Osteocyte (in vitro differentiated cells): ENCODE data around the gene TRPM6. TPM values are rescaled to one million over a fixed set of nuclear protein-coding genes. Genes with fewer than 3 reads are reported as not detected.

Experiments
- DNase-seq: peaks from one replicate; pipeline ENCODE4 v3.0.0; 2021; ENCODE audit warnings: mixed read lengths; ENCODE audit not compliant: unreplicated experiment; ENCODE audit errors: extremely low spot score
- H3K27ac Mint-ChIP-seq: one replicate; pipeline ENCODE4 v1.8.0; 2021; ENCODE audit warnings: mild to moderate bottlenecking, mixed read lengths; ENCODE audit not compliant: unreplicated experiment
- H3K27me3 Mint-ChIP-seq: one replicate; pipeline ENCODE4 v1.8.0; 2021; ENCODE audit warnings: mixed read lengths; ENCODE audit not compliant: unreplicated experiment
- H3K36me3 Mint-ChIP-seq: one replicate; pipeline ENCODE4 v1.8.0; 2021; ENCODE audit warnings: mixed read lengths; ENCODE audit not compliant: unreplicated experiment
- H3K4me1 Mint-ChIP-seq: one replicate; pipeline ENCODE4 v1.8.0; 2021; ENCODE audit warnings: mixed read lengths; ENCODE audit not compliant: unreplicated experiment
- H3K4me3 Mint-ChIP-seq: one replicate; pipeline ENCODE4 v1.8.0; 2021; ENCODE audit warnings: mild to moderate bottlenecking, moderate library complexity, mixed read lengths; ENCODE audit not compliant: unreplicated experiment
- H3K9me3 Mint-ChIP-seq: one replicate; pipeline ENCODE4 v1.8.0; 2021; ENCODE audit warnings: mixed read lengths; ENCODE audit not compliant: unreplicated experiment
- total RNA-seq: library from RNA; stranded (reverse); gene quantifications from 2 replicates; pipeline ENCODE4 v1.2.1, GENCODE V29; 2021
- TF ChIP-seq, protein P1 (sequence below): fragments of 200-600 bp; sonication (generic); IDR thresholded peaks from 2 replicates; pipeline ENCODE4 v1.5.0; 2021; ENCODE audit warnings: antibody characterized with exemption, mild to moderate bottlenecking, moderate library complexity

The TRPM6 gene
- total RNA-seq, 1 donor from 2014 or later = not detected

DNA sequence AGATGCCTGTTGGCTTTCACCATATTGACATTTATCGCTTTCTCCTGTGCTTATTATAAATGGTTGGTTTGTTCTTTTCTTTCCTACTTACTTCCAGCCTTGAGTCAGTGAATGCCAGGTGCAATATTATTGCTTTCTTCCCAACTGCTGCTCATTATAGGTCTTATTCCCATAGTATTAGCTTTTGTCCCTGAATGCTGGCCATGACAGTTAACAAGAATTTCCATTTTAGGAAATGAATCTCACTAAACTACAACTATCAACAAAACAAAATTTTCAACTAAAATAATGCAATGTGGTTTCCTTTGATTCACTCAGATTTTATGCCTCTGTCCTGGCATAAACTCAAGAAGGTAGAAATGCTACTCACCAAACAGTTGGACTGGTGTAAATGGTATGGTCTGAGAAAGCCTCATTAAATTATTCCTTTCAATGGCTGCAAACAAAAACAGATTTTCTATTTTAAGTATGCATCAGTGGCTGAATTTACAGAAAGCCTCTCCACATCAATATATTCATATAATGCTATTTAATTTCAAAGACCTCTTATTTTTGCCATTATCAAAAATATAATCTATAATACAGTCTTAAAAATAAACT lies 145.4 kb downstream of the TRPM6 start:
- Mint-ChIP-seq H3K9me3 (no peaks in the 10 kb centered on the region), H3K27me3 (peaks cover 62% of the 10 kb centered on the region), H3K4me3 (no peak overlapping the region), H3K4me1 (peaks cover 3% of the 10 kb centered on the region), H3K36me3 (no peaks in the 10 kb centered on the region), H3K27ac (no peak overlapping the region)
- TF ChIP-seq, protein P1, sequence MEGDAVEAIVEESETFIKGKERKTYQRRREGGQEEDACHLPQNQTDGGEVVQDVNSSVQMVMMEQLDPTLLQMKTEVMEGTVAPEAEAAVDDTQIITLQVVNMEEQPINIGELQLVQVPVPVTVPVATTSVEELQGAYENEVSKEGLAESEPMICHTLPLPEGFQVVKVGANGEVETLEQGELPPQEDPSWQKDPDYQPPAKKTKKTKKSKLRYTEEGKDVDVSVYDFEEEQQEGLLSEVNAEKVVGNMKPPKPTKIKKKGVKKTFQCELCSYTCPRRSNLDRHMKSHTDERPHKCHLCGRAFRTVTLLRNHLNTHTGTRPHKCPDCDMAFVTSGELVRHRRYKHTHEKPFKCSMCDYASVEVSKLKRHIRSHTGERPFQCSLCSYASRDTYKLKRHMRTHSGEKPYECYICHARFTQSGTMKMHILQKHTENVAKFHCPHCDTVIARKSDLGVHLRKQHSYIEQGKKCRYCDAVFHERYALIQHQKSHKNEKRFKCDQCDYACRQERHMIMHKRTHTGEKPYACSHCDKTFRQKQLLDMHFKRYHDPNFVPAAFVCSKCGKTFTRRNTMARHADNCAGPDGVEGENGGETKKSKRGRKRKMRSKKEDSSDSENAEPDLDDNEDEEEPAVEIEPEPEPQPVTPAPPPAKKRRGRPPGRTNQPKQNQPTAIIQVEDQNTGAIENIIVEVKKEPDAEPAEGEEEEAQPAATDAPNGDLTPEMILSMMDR = no peak
- DNase-seq = no peak

DNA sequence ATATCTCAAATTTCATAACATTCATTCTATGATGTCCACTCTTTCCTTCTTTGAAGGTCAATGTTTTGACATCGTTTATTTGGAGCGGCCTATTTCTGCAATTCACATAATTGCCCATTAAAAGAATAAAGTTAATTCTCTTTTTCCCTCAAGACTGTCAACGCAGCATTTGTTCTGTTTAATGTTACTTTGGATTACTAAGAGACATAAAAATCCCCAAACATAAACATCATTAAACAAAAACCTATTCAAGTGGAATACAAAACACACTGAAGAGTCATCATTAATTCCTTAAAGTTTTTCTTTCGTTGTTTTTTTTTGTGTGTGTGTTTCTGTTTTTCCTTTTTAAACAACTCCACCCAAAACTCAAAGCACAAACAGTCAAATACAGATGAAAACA lies 151.1 kb downstream of the TRPM6 start:
- Mint-ChIP-seq H3K4me3 (no peak overlapping the region), H3K36me3 (no peaks in the 10 kb centered on the region), H3K27me3 (peaks cover 44% of the 10 kb centered on the region), H3K4me1 (no peaks in the 10 kb centered on the region), H3K9me3 (no peaks in the 10 kb centered on the region), H3K27ac (no peak overlapping the region)
- TF ChIP-seq, protein P1 = no peak
- no peak for DNase-seq

DNA sequence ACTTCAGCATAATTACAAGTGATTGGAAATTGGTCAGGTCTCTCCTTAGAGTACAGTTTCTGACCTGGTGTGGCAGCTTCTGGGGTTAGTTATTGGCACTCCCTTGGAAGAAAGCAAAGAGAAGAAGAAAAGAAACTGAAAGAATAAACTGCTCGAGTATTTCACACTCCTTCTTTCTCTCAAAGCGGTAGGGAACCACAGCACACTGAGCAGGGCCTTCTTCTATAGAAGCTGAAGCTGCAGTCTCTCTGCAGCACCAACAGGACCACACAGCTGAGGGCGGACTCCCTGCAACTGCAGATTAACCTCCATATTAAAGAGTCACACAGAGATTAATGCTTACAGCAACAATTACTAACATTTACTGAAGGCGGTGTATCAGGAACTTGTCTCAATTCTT lies 152.0 kb downstream of the TRPM6 start:
- H3K27ac Mint-ChIP-seq = no peak overlapping the region
- no peaks in the 10 kb centered on the region for H3K9me3 Mint-ChIP-seq
- no peaks in the 10 kb centered on the region for H3K4me1 Mint-ChIP-seq
- peaks cover 41% of the 10 kb centered on the region for H3K27me3 Mint-ChIP-seq
- no peak overlapping the region for H3K4me3 Mint-ChIP-seq
- TF ChIP-seq, protein P1 = no peak
- no peak for DNase-seq
- no peaks in the 10 kb centered on the region for H3K36me3 Mint-ChIP-seq

DNA sequence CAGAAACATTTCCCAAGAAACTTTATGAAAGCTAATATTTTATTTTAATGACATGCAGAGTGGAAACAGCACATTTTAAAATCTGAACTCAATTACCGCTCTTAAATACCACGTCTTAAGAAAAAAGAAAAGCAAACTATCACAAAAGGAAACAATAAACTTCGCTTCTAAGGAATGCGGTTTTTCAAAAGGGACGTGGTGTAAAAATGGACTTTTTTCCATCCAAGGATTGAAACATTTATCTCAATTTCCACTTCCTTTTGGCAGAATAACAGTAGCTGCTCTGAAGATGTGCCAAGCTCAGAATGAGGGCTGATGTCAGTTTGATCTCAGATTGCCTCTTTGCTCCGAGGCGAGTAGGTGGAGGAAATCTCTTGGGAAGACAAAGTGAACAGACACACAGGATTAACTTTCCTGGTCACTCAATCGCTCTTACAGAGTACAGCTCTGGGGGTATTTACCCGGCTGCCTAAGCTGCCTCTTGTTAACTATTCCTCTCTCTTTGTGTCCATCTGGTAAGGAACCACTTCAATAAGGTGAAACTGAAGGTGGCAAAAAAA lies 158.5 kb downstream of the TRPM6 start:
- Mint-ChIP-seq H3K36me3 (no peaks in the 10 kb centered on the region), H3K4me1 (no peaks in the 10 kb centered on the region), H3K27me3 (peaks cover 9% of the 10 kb centered on the region), H3K27ac (no peak overlapping the region), H3K9me3 (no peaks in the 10 kb centered on the region), H3K4me3 (no peak overlapping the region)
- TF ChIP-seq, protein P1 = no peak
- no peak for DNase-seq

DNA sequence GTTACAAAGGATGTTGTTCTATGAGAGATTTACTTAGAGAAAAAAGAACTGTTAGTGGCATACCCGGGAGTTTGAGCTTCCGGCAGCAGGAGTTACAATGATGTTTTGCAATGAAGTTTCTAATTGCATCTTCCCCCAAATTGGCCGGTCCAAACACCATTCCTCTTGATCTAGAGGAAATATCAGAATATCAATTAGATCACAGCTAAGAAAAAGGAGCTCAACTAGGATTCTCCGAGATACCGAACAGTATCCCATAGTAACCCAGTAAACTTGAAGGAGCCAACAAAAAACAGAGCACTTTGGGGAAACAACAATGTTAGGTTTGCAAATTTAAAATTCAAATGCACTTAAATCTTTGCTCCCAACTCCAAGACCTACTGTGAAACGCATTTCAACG lies 159.5 kb downstream of the TRPM6 start:
- H3K36me3 Mint-ChIP-seq = no peaks in the 10 kb centered on the region

More for the DNA sequence above, 159.5 kb downstream of the TRPM6 start:
- Mint-ChIP-seq H3K4me3 (no peak overlapping the region), H3K4me1 (no peaks in the 10 kb centered on the region), H3K9me3 (no peaks in the 10 kb centered on the region), H3K27me3 (peaks cover 9% of the 10 kb centered on the region), H3K27ac (no peak overlapping the region)
- TF ChIP-seq, protein P1 = no peak
- no peak for DNase-seq
